Measurements from ENCODE around the gene AHCYL2.

DNA sequence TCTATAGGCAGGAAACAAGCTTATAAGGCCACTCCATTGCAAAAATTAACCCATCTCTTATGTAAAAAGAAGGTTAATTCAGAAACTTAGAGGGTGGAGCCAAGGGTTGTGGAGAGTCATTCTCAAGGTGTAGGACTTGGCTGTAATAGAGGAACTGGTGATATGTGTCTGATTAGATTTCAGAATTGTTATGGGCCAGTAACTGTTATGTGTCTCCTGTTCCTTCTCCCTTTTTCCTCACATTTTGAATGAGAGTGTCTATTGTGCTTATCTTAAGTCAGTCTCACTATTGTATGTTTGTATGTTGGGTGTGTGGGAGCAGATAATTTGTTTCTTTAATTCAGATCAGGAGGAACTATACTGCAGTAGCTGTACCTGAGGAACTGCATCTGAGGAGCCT lies 49.1 kb downstream of the AHCYL2 start:
- TF ChIP-seq TAF1 (IDR thresholded peaks at IDR 0.05; ENCODE audit: borderline replicate concordance, insufficient read depth, low read length), result no peak
- TF ChIP-seq POLR2AphosphoS5 (IDR thresholded peaks at IDR 0.05; ENCODE audit: low read depth, low read length), result no peak
- no peak for TF ChIP-seq SIN3A (IDR thresholded peaks at IDR 0.05; ENCODE audit: borderline replicate concordance, insufficient read depth, low read length)
- TF ChIP-seq REST (IDR thresholded peaks at IDR 0.05; ENCODE audit: insufficient read depth in 1 of 2, low read depth in 2 of 2, low read length in 2 of 2), result no peak

Data from PFSK-1 (cell line).